Caco-2 (cell line): Measurements from ENCODE around the gene C10orf90. TPM values are rescaled to one million over a fixed set of nuclear protein-coding genes. Genes with fewer than 3 reads are reported as not detected.

ENCODE experiments used
- BruUV-seq: library from RNA; stranded (reverse); fragments of 400-500 nt; replicated peaks from 2 replicates; lab custom pipeline; 2021; lab: Mats Ljungman, UMichigan
- CTCF ChIA-PET: fragments of 300-600 bp; sonication (Branson Sonifier 250); formaldehyde crosslinking; loops from one replicate; lab custom pipeline; 2022; ENCODE audit warnings: antibody characterized with exemption; lab: Charles Lee
- POLR2A ChIA-PET: fragments of 300-600 bp; sonication (Branson Sonifier 250); formaldehyde crosslinking; loops from one replicate; lab custom pipeline; 2022; ENCODE audit warnings: antibody characterized with exemption; lab: Charles Lee
- DNase-seq, 2 experiments: peaks; one replicate each; pipeline versions ENCODE4 v3.0.0 to v3.0.0-alpha.2; 2020 to 2022
- H3K27me3 ChIP-seq: replicated peaks from 2 replicates; pipeline ENCODE4 v1.6.0; 2011; ENCODE audit warnings: low read length; ENCODE audit not compliant: control insufficient read depth, insufficient read depth
- H3K36me3 ChIP-seq: 2 replicates; pipeline ENCODE4 v1.5.1; 2011; ENCODE audit warnings: low read length; ENCODE audit not compliant: control insufficient read depth, insufficient read depth
- H3K4me1 ChIP-seq: fragments of 250-450 bp; sonication (Bioruptor Pico); 2 replicates; pipeline ENCODE4 v1.5.1; 2020; ENCODE audit warnings: mild to moderate bottlenecking
- H3K4me3 ChIP-seq: 2 replicates; pipeline ENCODE4 v1.5.1; 2011; ENCODE audit warnings: low read depth, mild to moderate bottlenecking, control low read depth, low read length
- H3K9me3 ChIP-seq: fragments of 250-450 bp; sonication (Bioruptor Pico); 2 replicates; pipeline ENCODE4 v1.5.1; 2020; ENCODE audit warnings: mild to moderate bottlenecking, moderate library complexity
- H3K27ac Mint-ChIP-seq: one replicate; pipeline ENCODE4 v1.8.0; 2022; ENCODE audit warnings: mixed read lengths; ENCODE audit not compliant: unreplicated experiment
- H3K27me3 Mint-ChIP-seq: one replicate; pipeline ENCODE4 v1.8.0; 2022; ENCODE audit warnings: mixed read lengths; ENCODE audit not compliant: insufficient read depth, unreplicated experiment
- H3K36me3 Mint-ChIP-seq: one replicate; pipeline ENCODE4 v1.8.0; 2022; ENCODE audit warnings: mild to moderate bottlenecking, mixed read lengths; ENCODE audit not compliant: insufficient read depth, unreplicated experiment
- H3K4me1 Mint-ChIP-seq: one replicate; pipeline ENCODE4 v1.8.0; 2022; ENCODE audit warnings: low read depth, mixed read lengths; ENCODE audit not compliant: unreplicated experiment
- H3K4me3 Mint-ChIP-seq: one replicate; pipeline ENCODE4 v1.8.0; 2022; ENCODE audit warnings: mild to moderate bottlenecking, moderate library complexity, mixed read lengths; ENCODE audit not compliant: unreplicated experiment
- H3K9me3 Mint-ChIP-seq: one replicate; pipeline ENCODE4 v1.8.0; 2022; ENCODE audit warnings: mixed read lengths; ENCODE audit not compliant: unreplicated experiment
- CTCF ChIP-seq, 2 experiments: fragments of 200-600 bp in 1 of 2; IDR thresholded peaks; 1 replicate in 1 of 2; 2 replicates in 1 of 2; pipeline versions ENCODE4 v1.5.1 to v1.8.0; 2011 to 2022; ENCODE audit warnings: antibody characterized with exemption in 1 of 2, control low read depth in 1 of 2, inconsistent platforms in 1 of 2, low read depth in 1 of 2, low read length in 1 of 2, mild to moderate bottlenecking in 1 of 2, moderate library complexity in 1 of 2; ENCODE audit not compliant: insufficient read depth in 1 of 2, severe bottlenecking in 1 of 2, unreplicated experiment in 1 of 2
- intact Hi-C: fragments of 100-400 bp; cut with micrococcal nuclease; formaldehyde crosslinking; loops from one replicate; pipeline ENCODE4 v1.10.0; 2022; ENCODE audit not compliant: unreplicated experiment
- total RNA-seq: library from RNA; stranded (reverse); gene quantifications from 2 replicates; pipeline ENCODE4 v1.2.3, GENCODE V29; 2022

The C10orf90 gene
- total RNA-seq, 1 experiment from 2014 or later: not detected

GRCh38 chr10:126468467-126468866, 202.0 kb downstream of the C10orf90 start:
- Mint-ChIP-seq H3K27me3 (peaks cover 18% of the 10 kb centered on the region), H3K4me1 (no peaks in the 10 kb centered on the region), H3K9me3 (no peaks in the 10 kb centered on the region), H3K27ac (no peak overlapping the region), H3K4me3 (no peak overlapping the region), H3K36me3 (no peaks in the 10 kb centered on the region)
- ChIA-PET CTCF (no interaction called here), POLR2A (no interaction called here)
- Histone ChIP-seq H3K4me3 (no peak overlapping the region), H3K36me3 (no peaks in the 10 kb centered on the region), H3K27me3 (peaks cover 2% of the 10 kb centered on the region), H3K9me3 (no peaks in the 10 kb centered on the region), H3K4me1 (no peaks in the 10 kb centered on the region)
- intact Hi-C loops: no loop called here
- BruUV-seq: no TSS peak
- TF ChIP-seq CTCF (IDR thresholded peaks at IDR 0.05; ENCODE audit: insufficient read depth in 1 of 2, low read depth in 1 of 2, low read length in 1 of 2, severe bottlenecking in 1 of 2, unreplicated experiment in 1 of 2): no peak
- DNase-seq: no peak

GRCh38 chr10:126465771-126466170, 204.7 kb downstream of the C10orf90 start:
- no peak for TF ChIP-seq CTCF (IDR thresholded peaks at IDR 0.05; ENCODE audit: insufficient read depth in 1 of 2, low read depth in 1 of 2, low read length in 1 of 2, severe bottlenecking in 1 of 2, unreplicated experiment in 1 of 2)
- CTCF ChIA-PET: no interaction called here
- no peaks in the 10 kb centered on the region for H3K9me3 Mint-ChIP-seq
- no peaks in the 10 kb centered on the region for H3K36me3 Mint-ChIP-seq
- peaks cover 26% of the 10 kb centered on the region for H3K27me3 Mint-ChIP-seq
- intact Hi-C loops: no loop called here
- no TSS peak for BruUV-seq
- H3K27me3 ChIP-seq: peaks cover 2% of the 10 kb centered on the region
- H3K4me1 ChIP-seq: no peaks in the 10 kb centered on the region
- POLR2A ChIA-PET: no interaction called here
- H3K4me3 ChIP-seq: no peak overlapping the region
- DNase-seq: no peak
- H3K36me3 ChIP-seq: no peaks in the 10 kb centered on the region
- H3K4me1 Mint-ChIP-seq: no peaks in the 10 kb centered on the region
- H3K27ac Mint-ChIP-seq: no peak overlapping the region
- H3K9me3 ChIP-seq: no peaks in the 10 kb centered on the region
- H3K4me3 Mint-ChIP-seq: no peak overlapping the region

- Mint-ChIP-seq H3K27ac (no peak overlapping the region), H3K4me1 (no peaks in the 10 kb centered on the region), H3K27me3 (peaks cover 15% of the 10 kb centered on the region), H3K4me3 (no peak overlapping the region), H3K9me3 (no peaks in the 10 kb centered on the region), H3K36me3 (no peaks in the 10 kb centered on the region)
- Histone ChIP-seq H3K36me3 (no peaks in the 10 kb centered on the region), H3K4me3 (no peak overlapping the region), H3K27me3 (no peaks in the 10 kb centered on the region), H3K4me1 (no peaks in the 10 kb centered on the region), H3K9me3 (no peaks in the 10 kb centered on the region)
- TF ChIP-seq CTCF (IDR thresholded peaks at IDR 0.05; ENCODE audit: insufficient read depth in 1 of 2, low read depth in 1 of 2, low read length in 1 of 2, severe bottlenecking in 1 of 2, unreplicated experiment in 1 of 2): no peak
- no peak for DNase-seq
- CTCF ChIA-PET: no interaction called here
- POLR2A ChIA-PET: no interaction called here
- intact Hi-C loops: no loop called here
- no TSS peak for BruUV-seq
Observed at GRCh38 chr10:126463286-126463685, 207.2 kb downstream of the C10orf90 start.
